Stimulated activated CD8-positive, alpha-beta memory T cell treated with anti-CD3 and anti-CD28 coated beads, Interleukin-2, amount 100 ng/mL, for 48 hours (primary cell): Measurements from ENCODE around the gene TEPSIN.

Experiments
- DNase-seq, 2 donors: peaks; one replicate each; pipeline ENCODE4 v3.0.0-alpha.2; 2020; ENCODE audit warnings: low read depth in 2 of 2

Gene TEPSIN

DNA sequence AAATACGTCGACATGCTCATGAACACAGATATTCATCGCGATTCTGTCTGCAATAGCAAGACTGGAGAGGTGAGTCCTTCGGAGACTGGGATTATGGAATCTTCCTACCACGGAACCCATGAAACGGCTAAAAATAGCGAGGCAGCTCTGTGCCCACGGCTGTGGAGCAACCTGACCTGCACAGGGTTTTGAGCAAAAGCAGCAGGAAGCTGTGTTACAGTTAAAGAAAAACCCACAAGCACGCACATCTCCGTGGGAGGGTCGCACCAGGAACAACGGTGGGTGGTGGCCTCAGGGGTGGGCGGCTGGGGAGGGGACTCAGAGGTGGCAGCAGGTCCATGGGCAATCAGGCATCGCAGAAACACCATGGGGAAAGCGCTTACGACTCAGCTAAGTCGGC is 31.4 kb upstream of the TEPSIN start:
- DNase-seq = no peak

DNA sequence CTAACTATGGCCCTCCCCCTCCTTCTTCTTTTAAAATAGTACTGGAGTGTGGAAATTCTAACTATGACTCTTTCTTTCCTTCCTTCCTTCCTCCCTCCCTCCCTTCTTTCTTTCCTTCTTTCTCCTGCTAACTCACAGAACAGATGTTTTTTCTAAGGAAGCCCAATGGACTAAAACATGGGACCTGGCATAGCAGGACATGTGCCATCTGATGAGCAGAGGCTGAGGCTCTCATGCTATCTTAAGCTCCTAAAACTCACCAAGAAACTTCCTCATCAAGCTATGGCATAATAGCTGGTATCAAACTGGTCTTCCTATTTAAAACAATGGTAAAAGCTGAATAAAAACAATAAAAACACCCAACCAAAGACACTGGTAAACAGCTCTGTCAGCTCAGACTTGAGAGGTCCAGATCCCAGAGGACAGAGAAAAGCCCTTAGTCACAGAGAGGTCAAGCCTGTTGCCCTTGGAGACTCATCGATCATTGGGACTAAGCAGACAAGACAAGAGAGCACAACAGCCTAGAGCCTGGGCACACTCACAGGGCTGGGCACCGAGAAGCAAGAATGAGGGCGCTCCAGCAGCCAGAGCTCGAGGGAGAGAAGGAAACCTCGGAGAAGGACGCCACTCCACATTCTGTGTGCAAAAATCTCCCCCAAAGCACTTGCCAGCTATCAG is 28.7 kb upstream of the TEPSIN start:
- DNase-seq = no peak

GRCh38 chr17:81265576-81265975 is 26.7 kb upstream of the TEPSIN start:
- DNase-seq = no peak

- no peak for DNase-seq
Measured at GRCh38 chr17:81264640-81265039, 25.8 kb upstream of the TEPSIN start.

GRCh38 chr17:81263371-81264181 is 24.7 kb upstream of the TEPSIN start:
- DNase-seq = no peak

GRCh38 chr17:81261582-81262336 is 22.9 kb upstream of the TEPSIN start:
- no peak for DNase-seq

- DNase-seq = no peak
Measured at GRCh38 chr17:81261096-81261495, 22.2 kb upstream of the TEPSIN start.

- DNase-seq = no peak
Measured at GRCh38 chr17:81260641-81261040, 21.8 kb upstream of the TEPSIN start.

DNA sequence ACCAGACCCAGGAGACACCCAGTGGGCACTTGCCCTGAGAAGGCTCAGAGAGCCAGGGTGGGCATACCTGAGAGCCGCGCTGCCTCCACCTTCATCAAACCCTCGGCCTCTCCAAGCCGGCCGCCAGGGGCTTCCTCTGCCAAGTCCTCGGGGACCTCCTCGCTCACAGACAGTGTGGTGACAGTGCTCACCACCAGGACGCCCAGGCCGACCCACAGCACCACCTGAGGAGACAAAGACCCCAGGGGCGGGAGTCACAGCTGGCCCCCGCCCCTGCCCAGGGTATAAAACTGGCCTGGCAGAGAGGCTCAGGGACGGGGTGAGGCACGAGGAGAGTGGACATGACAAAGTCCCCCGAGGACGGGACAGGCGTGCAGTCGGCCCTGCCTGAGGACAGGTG is 21.3 kb upstream of the TEPSIN start:
- no peak for DNase-seq

GRCh38 chr17:81259058-81259605 is 20.3 kb upstream of the TEPSIN start:
- no peak for DNase-seq

GRCh38 chr17:81258292-81258691 is 19.4 kb upstream of the TEPSIN start:
- DNase-seq = no peak

GRCh38 chr17:81257533-81257932 is 18.7 kb upstream of the TEPSIN start:
- no peak for DNase-seq

DNA sequence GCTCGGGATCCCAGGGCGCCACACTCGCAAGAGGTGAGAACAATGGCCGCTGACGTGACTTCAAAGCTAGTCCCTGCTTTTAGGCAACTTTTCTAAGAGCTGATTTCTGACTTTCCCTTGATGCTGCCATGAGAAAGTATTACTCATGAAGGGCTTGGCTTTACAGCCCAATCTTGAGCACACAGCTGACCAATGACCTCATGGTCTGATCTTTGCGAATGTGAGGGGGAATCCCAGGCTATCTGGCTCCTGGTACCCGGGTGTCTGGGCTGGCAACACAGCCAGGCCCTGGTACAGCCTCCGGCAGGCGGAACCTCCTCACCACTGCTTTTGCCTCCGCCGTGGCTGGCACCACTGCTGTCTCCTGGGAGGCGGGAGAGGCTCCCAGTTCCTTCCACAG is 17.8 kb upstream of the TEPSIN start:
- DNase-seq = no peak

GRCh38 chr17:81254955-81255717 is 16.3 kb upstream of the TEPSIN start:
- no peak for DNase-seq

- DNase-seq = peak; percentile 17 to 34
Measured at GRCh38 chr17:81253358-81254131, 14.7 kb upstream of the TEPSIN start.

DNA sequence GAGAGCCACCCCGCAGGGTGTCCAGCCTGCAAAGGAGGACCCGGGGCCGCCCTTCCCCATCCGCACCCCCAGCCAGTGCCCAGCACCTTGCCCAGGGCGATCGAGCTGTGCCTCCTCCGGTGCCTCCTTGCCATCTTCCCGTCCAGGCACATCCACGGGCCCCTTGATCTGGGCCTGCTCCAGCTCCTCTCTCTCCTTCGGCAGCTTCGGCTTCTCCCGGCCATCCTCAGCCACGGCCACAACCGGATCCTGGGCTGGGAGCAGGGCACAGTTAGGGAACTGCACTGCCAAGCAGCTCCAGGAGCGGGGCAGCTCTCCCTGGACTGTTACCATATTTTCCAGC is 14.1 kb upstream of the TEPSIN start:
- DNase-seq = no peak

DNA sequence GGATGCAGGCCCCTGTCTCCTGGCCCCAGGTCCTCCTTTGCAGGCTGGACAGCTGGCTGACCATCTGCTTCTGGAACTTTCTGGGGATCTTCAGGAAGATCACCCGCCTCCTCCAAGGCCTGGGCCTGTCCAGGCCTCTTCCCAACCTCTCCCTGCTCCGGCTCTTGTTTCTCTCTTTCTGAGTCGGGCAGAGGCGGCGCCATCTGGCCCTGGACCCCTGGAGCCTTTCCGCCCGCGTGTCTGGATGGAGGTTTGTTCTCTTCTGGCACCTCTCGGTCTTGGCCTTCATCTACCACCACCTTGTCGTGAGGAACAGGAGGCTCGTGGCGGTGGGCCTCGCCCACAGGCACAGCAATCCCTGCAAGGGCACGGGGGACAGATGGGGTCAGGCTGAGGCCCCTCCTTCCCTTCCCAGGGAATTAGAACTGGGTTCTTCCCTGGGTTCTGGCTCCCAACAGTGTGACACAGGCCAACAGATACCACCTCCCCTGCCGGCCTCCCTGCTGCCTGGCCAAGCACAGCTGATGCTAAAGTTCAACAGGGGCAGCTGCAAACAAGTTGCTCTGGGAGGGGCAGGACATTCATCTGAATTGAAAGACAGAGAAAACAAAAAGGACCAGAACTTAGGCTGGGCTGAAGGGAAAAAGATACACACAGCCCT is 13.6 kb upstream of the TEPSIN start:
- DNase-seq = no peak

GRCh38 chr17:81251709-81252301 is 12.9 kb upstream of the TEPSIN start:
- DNase-seq = no peak

DNA sequence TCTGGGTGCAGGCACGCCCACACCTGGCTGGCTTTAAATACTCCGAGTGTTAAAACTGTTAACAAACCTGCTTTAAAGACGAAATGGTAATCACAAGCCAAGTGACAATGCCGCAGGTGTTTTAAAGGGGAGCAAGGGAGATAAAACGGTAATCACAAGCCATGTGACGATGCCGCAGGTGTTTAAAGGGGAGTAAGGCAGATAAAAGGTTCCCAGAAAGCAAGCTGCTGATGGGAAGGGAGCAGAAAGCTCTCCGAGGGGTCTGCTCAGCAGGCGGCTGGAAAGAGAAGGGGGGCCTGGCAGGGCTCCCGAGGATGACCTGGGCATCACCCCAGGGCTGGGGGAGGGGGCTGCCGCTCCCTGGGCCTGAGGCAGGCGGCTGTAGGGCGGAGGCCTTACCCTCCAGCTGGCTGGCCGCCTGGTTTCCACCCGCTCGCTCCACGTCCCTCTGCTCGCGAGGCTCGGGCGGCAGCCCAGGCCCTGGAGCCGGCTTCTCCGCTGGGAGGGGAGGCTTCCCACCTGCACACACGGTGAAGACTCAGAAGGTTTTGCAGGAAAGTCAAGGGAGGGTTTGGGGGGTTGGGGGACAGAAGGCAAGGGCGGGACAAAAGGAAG is 12.3 kb upstream of the TEPSIN start:
- no peak for DNase-seq
